PFSK-1 (cell line): ENCODE results near the gene DOCK9.

Source experiments
- FOXP2 ChIP-seq: optimal IDR thresholded peaks from 2 replicates; pipeline ENCODE3; 2011; ENCODE audit warnings: borderline replicate concordance, control low read depth, inconsistent platforms; ENCODE audit not compliant: insufficient read depth; ENCODE audit errors: extremely low read length, extremely low read depth
- POLR2AphosphoS5 ChIP-seq: IDR thresholded peaks from 2 replicates; pipeline ENCODE4 v1.6.1; 2012; ENCODE audit warnings: low read depth, mild to moderate bottlenecking, control low read depth, low read length, moderate library complexity
- SIN3A ChIP-seq: IDR thresholded peaks from 2 replicates; pipeline ENCODE4 v1.6.1; 2012; ENCODE audit warnings: mild to moderate bottlenecking, low read length, moderate library complexity, borderline replicate concordance; ENCODE audit not compliant: insufficient read depth
- TAF1 ChIP-seq: IDR thresholded peaks from 2 replicates; pipeline ENCODE4 v1.6.1; 2012; ENCODE audit warnings: low read length, control low read depth, borderline replicate concordance; ENCODE audit not compliant: insufficient read depth
- TF ChIP-seq, protein P1 (sequence below), 2 experiments: IDR thresholded peaks; 2 replicates each; pipeline versions ENCODE4 v1.6.1 to v1.8.0; 2011 to 2012; ENCODE audit warnings: low read depth in 2 of 2, low read length in 2 of 2, control low read depth in 1 of 2, inconsistent platforms in 1 of 2, mild to moderate bottlenecking in 1 of 2, moderate library complexity in 1 of 2; ENCODE audit not compliant: insufficient read depth in 1 of 2

DOCK9 gene

DNA sequence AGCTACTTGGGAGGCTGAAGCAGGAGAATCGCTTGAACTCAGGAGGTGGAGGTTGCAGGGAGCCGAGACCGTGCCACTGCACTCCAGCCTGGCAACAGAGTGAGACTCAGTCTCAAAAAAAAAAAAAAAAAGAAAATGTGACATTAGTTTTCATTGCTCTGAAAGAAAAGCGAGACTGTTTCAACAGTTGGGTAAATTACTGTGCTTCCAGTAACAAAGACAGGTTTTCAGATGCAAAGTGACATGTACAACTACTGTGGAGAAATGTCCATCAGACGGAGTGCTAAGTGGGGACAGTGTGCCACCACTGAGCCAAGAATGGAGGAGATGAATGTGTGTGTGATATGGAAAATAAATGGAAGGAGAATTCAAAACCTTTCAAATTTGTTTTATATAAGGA is 201.2 kb downstream of the DOCK9 start:
- TF ChIP-seq SIN3A (no peak), POLR2AphosphoS5 (no peak), TAF1 (no peak), FOXP2 (no peak)
- TF ChIP-seq, protein P1, sequence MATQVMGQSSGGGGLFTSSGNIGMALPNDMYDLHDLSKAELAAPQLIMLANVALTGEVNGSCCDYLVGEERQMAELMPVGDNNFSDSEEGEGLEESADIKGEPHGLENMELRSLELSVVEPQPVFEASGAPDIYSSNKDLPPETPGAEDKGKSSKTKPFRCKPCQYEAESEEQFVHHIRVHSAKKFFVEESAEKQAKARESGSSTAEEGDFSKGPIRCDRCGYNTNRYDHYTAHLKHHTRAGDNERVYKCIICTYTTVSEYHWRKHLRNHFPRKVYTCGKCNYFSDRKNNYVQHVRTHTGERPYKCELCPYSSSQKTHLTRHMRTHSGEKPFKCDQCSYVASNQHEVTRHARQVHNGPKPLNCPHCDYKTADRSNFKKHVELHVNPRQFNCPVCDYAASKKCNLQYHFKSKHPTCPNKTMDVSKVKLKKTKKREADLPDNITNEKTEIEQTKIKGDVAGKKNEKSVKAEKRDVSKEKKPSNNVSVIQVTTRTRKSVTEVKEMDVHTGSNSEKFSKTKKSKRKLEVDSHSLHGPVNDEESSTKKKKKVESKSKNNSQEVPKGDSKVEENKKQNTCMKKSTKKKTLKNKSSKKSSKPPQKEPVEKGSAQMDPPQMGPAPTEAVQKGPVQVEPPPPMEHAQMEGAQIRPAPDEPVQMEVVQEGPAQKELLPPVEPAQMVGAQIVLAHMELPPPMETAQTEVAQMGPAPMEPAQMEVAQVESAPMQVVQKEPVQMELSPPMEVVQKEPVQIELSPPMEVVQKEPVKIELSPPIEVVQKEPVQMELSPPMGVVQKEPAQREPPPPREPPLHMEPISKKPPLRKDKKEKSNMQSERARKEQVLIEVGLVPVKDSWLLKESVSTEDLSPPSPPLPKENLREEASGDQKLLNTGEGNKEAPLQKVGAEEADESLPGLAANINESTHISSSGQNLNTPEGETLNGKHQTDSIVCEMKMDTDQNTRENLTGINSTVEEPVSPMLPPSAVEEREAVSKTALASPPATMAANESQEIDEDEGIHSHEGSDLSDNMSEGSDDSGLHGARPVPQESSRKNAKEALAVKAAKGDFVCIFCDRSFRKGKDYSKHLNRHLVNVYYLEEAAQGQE (IDR thresholded peaks at IDR 0.05; ENCODE audit: insufficient read depth in 1 of 2, low read depth in 2 of 2, low read length in 2 of 2), result no peak

DNA sequence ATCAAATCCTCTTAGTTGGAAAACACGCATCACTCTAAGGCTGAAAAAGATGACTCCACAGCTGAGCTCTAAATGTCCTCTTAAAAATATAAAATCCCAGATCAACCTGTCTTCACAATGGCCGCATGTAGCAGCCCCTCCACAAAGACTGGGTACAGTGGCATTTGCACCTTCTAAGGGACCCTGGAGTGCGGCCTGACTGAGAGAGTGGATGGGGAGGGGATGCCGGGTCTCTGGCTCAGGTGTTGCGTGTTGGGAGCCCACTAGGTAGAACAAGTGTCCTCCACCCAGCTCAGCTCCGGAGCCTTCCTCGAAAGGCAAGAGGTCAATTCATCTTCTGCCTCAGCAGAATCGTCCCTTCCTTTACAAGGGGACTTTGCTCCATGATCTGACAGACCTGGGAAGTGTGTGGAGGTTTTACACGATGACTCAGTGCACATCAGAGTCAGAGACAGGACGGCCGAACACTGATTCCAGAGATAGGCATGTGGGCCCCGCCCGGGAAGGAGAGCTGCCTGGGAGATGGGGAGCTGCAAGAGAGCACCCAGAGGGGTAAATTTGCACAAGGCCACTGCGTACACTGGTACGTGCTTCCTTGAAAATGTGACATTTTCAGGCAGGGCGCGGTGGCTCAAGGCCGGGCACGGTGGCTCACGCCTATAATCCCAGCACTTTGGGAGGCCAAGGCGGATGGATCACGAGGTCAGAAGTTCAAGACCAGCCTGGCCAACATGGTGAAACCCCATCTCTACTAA is 201.8 kb downstream of the DOCK9 start:
- TF ChIP-seq SIN3A, result no peak
- TF ChIP-seq FOXP2, result no peak
- TF ChIP-seq, protein P1 (IDR thresholded peaks at IDR 0.05; ENCODE audit: insufficient read depth in 1 of 2, low read depth in 2 of 2, low read length in 2 of 2), result no peak

DNA sequence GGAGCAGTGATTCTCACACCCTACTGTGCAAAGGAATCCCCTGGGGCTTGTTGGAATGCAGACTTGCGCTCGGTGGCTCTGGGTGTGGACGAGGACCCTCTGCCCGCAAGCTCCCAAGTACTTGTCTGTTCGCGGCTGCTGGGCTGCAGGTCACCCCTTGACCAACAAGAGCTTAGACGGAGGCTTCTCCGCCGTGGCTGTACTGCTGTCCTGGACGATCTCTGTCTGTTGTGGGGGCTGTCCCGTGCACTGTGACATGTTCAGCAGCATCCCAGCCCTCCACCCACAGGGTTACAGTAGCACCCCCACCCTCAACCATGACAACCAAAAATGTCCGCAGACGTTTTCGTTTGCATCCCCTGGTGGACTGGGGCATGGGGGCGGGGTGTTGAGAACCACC is 202.5 kb downstream of the DOCK9 start:
- TF ChIP-seq TAF1, result no peak
- TF ChIP-seq SIN3A, result no peak
- TF ChIP-seq, protein P1 (IDR thresholded peaks at IDR 0.05; ENCODE audit: insufficient read depth in 1 of 2, low read depth in 2 of 2, low read length in 2 of 2), result no peak
- TF ChIP-seq POLR2AphosphoS5, result no peak
- TF ChIP-seq FOXP2, result no peak

DNA sequence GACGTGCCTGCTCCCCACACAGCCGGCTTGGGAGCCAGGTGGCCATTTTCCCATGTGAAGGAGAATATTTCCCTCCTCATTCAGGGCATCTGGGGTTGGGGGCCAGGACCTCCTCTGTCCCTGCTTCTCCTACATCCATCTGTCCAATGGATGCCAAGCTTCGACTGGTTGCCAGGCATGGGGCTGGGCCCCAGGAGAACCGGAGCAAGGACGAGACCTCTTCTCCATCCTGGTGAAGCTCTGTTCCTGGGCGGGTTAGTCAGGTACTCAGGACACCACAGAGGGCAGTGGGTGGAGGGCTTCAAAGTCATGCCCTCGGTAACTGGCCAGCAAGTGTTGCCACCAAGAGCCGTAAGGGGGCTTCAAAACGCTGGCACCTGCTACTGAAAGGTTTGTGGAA is 203.1 kb downstream of the DOCK9 start:
- no peak for TF ChIP-seq FOXP2
- TF ChIP-seq TAF1, result no peak
- TF ChIP-seq, protein P1 (IDR thresholded peaks at IDR 0.05; ENCODE audit: insufficient read depth in 1 of 2, low read depth in 2 of 2, low read length in 2 of 2), result no peak
- TF ChIP-seq SIN3A, result no peak

DNA sequence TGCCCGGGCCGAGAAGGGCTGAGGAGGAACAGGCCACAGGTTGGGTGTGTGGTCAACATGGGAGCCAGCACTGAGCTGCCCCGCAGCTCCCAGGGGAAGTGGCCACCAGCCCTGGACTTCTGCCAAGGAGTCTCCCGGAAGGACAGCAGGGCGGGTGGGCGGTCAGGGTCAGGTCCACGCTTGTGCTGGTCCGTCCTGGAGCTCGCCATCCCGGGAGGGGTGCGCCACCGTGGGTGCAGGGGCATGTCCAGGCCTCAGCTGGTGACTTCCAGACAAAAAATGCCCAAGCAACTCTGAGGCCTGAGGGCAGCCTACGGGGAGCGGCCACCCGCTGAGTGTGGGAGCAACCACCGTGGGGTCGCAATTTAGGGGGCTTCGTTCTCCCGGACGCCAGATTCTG is 203.9 kb downstream of the DOCK9 start:
- TF ChIP-seq FOXP2, result no peak
- TF ChIP-seq TAF1, result no peak
- TF ChIP-seq, protein P1 (IDR thresholded peaks at IDR 0.05; ENCODE audit: insufficient read depth in 1 of 2, low read depth in 2 of 2, low read length in 2 of 2), result no peak
- TF ChIP-seq SIN3A, result no peak
- no peak for TF ChIP-seq POLR2AphosphoS5
